ENCODE results near the gene TUBGCP4.

GRCh38 chr15:43325039-43325684, 45.7 kb upstream of the TUBGCP4 start:
- no peak for TF ChIP-seq CTCF (IDR thresholded peaks at IDR 0.05)
- TF ChIP-seq POLR2A (IDR thresholded peaks at IDR 0.05; ENCODE audit: low read depth), result no peak
- TF ChIP-seq POLR2AphosphoS5 (IDR thresholded peaks at IDR 0.05), result no peak
- no peak for TF ChIP-seq EP300 (IDR thresholded peaks at IDR 0.05)
